Measurements from ENCODE around the gene TP63.

TP63 gene

GRCh38 chr3:189806171-189806951 lies 175.2 kb downstream of the TP63 start:
- in situ Hi-C loops (cut with MboI; ENCODE audit: low sequenced_read_pairs): no loop called here

DNA sequence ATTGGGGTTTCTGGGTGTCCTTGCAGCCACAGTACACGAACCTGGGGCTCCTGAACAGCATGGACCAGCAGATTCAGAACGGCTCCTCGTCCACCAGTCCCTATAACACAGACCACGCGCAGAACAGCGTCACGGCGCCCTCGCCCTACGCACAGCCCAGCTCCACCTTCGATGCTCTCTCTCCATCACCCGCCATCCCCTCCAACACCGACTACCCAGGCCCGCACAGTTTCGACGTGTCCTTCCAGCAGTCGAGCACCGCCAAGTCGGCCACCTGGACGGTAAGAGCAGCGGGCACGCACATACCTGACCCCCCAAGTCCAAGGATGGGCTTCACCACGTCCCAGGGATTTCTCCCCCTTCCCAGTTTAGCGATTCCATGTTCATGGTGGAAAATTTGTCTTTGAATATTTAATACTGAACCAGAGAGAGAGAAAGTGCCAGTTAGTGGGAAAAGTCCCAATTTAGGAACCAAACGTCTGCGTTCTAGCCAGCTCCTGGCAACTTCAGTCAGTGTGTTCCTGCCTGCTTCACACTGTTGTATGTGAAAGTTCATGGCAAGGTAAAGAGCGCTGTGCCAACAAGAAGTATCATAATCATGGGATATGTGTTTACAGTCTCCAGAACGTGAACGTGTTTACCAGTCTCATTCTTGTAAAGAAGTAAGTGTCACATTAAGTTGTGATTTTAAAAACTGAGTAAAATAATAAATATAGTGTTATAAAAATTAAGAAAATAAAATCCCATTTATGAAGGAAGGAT lies 177.2 kb downstream of the TP63 start:
- in situ Hi-C loops (cut with MboI; ENCODE audit: low sequenced_read_pairs): no loop called here

DNA sequence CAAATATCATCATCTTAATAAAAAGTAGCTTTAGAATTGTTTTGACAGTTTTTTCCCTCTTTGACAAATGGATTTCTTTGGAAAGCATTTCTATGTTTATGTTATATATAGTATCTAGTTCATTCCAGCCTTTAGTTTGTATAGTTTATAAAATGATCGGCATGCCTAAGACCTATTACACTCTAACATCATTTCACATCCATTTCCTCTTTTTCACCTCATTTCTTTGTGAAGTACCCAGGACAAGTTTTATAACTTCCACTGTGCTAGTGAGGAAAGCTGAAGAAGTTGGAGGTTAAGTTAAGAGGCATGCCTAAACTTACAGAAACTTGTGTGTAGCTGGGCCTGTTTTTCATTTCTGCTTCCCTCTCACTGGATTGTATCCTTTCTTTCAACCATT lies 178.4 kb downstream of the TP63 start:
- in situ Hi-C loops (cut with MboI; ENCODE audit: low sequenced_read_pairs): no loop called here

DNA sequence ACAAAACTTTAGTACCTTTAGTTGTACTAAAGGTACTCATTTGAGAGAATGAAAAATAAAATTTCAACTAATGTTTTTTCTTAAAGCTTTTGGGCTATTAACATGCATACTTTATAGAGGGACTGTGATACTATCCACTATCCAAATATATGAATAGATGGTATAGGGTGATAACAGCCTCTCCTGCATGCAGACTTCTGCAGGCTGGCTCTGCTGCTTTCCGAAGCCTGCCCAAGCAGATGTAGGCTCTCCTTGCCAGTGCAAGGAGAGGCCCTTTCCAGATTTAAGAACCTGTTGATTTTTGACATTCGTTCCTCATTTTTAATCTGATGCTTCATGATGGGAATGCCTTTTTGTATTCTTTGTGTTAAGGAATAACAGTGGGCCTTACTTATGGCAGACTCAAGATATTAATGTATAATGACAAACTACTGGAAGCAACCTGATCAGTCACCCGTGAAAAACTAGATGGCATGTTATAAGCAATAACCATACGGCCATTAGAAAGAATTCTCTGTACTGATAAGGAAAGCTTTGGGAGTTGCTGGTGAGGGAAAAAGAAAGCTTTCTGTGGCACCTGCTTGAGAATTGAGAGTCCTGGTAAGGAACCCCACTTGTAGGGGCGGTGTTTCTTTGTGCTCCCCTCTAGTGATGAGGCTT lies 181.7 kb downstream of the TP63 start:
- in situ Hi-C loops (cut with MboI; ENCODE audit: low sequenced_read_pairs): no loop called here

GRCh38 chr3:189813647-189814240 lies 182.6 kb downstream of the TP63 start:
- in situ Hi-C loops (cut with MboI; ENCODE audit: low sequenced_read_pairs): no loop called here

GRCh38 chr3:189820365-189820720 lies 189.2 kb downstream of the TP63 start:
- in situ Hi-C loops (cut with MboI; ENCODE audit: low sequenced_read_pairs): no loop called here

DNA sequence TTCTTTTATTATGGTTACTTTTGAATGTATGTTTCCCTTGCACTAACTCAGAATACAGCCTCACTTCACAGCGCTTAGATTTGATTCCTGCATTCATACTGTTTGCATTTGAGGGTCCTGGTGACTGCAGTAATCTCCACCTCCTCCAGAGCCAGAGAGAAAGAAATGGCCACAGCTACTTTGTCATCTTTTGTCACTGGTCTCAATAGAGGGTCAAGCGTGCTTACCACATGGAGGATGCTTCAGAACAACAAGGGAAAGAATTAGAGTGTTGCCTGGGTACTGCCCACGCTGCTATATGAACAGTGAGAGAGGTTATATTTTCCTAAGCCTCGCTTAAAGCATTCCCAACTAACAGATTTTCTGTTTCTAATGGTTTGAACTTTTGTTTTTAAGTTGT lies 190.1 kb downstream of the TP63 start:
- in situ Hi-C loops (cut with MboI; ENCODE audit: low sequenced_read_pairs): no loop called here

DNA sequence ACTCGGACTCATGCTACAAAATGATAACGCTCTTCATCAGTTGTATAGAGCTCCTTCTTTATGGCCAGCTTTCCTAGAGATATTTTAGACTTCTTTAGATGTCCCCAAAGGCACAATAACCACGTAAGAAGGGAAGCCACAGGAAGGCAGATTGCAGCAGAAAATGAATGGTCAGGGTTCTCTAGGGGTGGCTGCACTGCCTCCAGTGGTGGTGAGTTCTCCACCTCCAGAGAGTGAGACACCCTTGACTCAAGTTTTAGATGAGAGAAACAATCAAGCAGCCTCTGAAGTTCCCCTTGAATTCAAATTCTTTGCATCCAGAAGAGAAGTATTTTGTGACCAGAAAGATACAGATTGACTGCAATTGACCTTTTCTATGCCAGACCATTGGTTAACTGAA lies 191.5 kb downstream of the TP63 start:
- in situ Hi-C loops (cut with MboI; ENCODE audit: low sequenced_read_pairs): no loop called here

- in situ Hi-C loops (cut with MboI; ENCODE audit: low sequenced_read_pairs): no loop called here
These were observed 193.6 kb downstream of the TP63 start for GRCh38 chr3:189824629-189825312.

DNA sequence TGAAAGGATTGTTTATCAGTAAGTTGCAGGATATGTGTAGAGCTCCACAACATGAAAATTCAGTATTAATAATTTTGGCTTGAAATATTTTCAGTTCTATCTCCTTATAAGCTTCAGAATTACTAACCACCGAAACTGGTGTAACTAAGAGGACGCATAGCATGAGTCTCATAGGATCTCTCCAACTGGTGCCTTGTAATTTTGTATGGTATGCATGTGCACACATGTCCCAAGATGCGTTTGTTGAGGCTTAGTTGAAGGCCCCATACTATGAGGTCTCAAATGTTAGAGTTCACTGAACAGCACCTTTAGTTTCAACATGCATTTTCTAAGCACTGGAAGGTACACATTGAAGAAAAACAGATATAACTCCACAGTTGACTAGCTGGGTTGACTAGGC lies 195.4 kb downstream of the TP63 start:
- in situ Hi-C loops (cut with MboI; ENCODE audit: low sequenced_read_pairs): no loop called here

GRCh38 chr3:189827108-189827507 lies 195.9 kb downstream of the TP63 start:
- in situ Hi-C loops (cut with MboI; ENCODE audit: low sequenced_read_pairs): no loop called here

DNA sequence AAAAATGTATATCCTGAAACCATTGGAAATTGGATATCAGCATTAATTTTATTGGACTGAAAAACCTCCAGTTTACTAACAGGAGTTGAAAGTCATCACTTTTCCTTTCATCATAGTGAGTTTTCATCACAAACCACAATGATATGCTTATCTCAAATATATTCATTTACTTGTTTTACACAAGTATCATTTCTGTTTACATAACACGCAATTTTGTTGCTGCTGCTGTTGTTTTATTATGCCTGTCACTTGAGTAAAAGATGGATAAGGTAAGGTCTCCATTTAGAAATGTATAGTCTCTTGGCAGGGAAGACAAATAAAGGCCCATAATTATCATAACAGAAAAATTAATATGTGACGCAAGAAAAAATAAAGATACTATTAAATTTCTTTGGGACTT lies 199.2 kb downstream of the TP63 start:
- in situ Hi-C loops (cut with MboI; ENCODE audit: low sequenced_read_pairs): no loop called here

- in situ Hi-C loops (cut with MboI; ENCODE audit: low sequenced_read_pairs): no loop called here
These were observed 202.1 kb downstream of the TP63 start for GRCh38 chr3:189833266-189833665.

- in situ Hi-C loops (cut with MboI; ENCODE audit: low sequenced_read_pairs): no loop called here
These were observed 202.8 kb downstream of the TP63 start for GRCh38 chr3:189833996-189834395.

- in situ Hi-C loops (cut with MboI; ENCODE audit: low sequenced_read_pairs): no loop called here
These were observed 203.3 kb downstream of the TP63 start for GRCh38 chr3:189834462-189834861.

DNA sequence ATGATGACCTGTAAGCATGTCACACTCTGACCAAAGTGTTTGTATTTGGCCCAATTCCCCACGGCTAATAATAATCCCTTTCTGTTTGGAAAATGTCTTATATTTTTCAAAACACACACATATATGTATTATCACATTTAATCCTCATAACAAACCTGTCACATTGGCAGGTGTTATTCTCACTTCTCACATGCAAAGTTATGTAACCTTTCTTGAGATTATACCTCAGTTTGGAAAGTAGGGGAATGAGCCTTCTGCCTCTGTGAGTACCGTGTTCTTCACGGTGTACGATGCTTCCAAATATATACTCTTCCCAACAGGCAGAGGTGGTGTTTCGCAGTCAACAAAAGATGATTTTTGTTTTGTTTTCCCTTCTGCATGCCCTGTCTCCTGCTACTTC lies 205.6 kb downstream of the TP63 start:
- in situ Hi-C loops (cut with MboI; ENCODE audit: low sequenced_read_pairs): no loop called here

DNA sequence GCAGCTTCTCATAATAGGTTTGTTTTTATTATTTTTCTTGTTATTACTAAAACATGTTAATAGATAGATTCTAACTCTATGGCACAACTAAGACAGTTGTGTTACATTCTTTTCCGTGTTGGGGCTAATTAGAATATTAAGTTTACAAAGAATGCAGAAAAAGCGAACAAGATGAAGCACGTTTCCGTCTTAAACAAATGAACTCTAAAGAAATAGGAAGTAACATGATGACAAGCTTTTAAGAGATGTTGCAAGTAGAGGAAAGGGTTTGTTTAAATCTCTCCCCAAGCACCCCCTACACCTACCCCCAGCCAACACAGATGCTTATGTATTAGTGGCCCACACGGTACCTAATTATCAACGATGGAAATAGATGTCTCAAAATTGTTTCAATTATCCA lies 207.1 kb downstream of the TP63 start:
- in situ Hi-C loops (cut with MboI; ENCODE audit: low sequenced_read_pairs): no loop called here

- in situ Hi-C loops (cut with MboI; ENCODE audit: low sequenced_read_pairs): no loop called here
These were observed 208.4 kb downstream of the TP63 start for GRCh38 chr3:189839576-189839975.

GRCh38 chr3:189841473-189842205 lies 210.4 kb downstream of the TP63 start:
- in situ Hi-C loops (cut with MboI; ENCODE audit: low sequenced_read_pairs): no loop called here
